H9 (cell line): ENCODE data around the gene PHLPP2. TPM values are rescaled to one million over a fixed set of nuclear protein-coding genes. Genes with fewer than 3 reads are reported as not detected.

Experiments
- DNase-seq: peaks from one replicate; pipeline ENCODE4 v3.0.0-alpha.2; 2017
- H2AFZ ChIP-seq: one replicate; pipeline ENCODE4 v1.6.1; 2013; ENCODE audit warnings: mild to moderate bottlenecking, low read length, control low read depth, moderate library complexity
- H2AK5ac ChIP-seq: 2 replicates; pipeline ENCODE4 v1.6.1; 2013; ENCODE audit warnings: low read length, control low read depth, mixed read lengths; ENCODE audit not compliant: insufficient read length
- H2BK120ac ChIP-seq: one replicate; pipeline ENCODE4 v1.6.1; 2013; ENCODE audit warnings: low read depth, mild to moderate bottlenecking, low read length, control low read depth, inconsistent platforms; ENCODE audit not compliant: poor library complexity, severe bottlenecking
- H2BK12ac ChIP-seq: 2 replicates; pipeline ENCODE4 v1.6.1; 2013; ENCODE audit warnings: low read length, control low read depth, mixed read lengths, low read depth; ENCODE audit not compliant: insufficient read length
- H2BK15ac ChIP-seq: 2 replicates; pipeline ENCODE4 v1.6.1; 2013; ENCODE audit warnings: low read depth, low read length, control low read depth
- H2BK20ac ChIP-seq: one replicate; pipeline ENCODE4 v1.6.1; 2013; ENCODE audit warnings: low read depth, mild to moderate bottlenecking, low read length, control low read depth, inconsistent platforms; ENCODE audit not compliant: poor library complexity, severe bottlenecking
- H2BK5ac ChIP-seq: 2 replicates; pipeline ENCODE4 v1.6.1; 2013; ENCODE audit warnings: low read length, control low read depth, mixed read lengths; ENCODE audit not compliant: insufficient read length
- H3K14ac ChIP-seq: 2 replicates; pipeline ENCODE4 v1.6.1; 2013; ENCODE audit warnings: low read length, control low read depth; ENCODE audit not compliant: insufficient read depth
- H3K18ac ChIP-seq: 2 replicates; pipeline ENCODE4 v1.6.1; 2013; ENCODE audit warnings: low read depth, mild to moderate bottlenecking, mixed read lengths, low read length, control low read depth; ENCODE audit not compliant: insufficient read length
- H3K23ac ChIP-seq: 2 replicates; pipeline ENCODE4 v1.6.1; 2013; ENCODE audit warnings: low read length, control low read depth, mixed read lengths, low read depth; ENCODE audit not compliant: insufficient read length
- H3K23me2 ChIP-seq: 2 replicates; pipeline ENCODE4 v1.6.1; 2013; ENCODE audit warnings: low read depth, mild to moderate bottlenecking, mixed read lengths, low read length, control low read depth; ENCODE audit not compliant: insufficient read length, poor library complexity, severe bottlenecking
- H3K27ac ChIP-seq: 2 replicates; pipeline ENCODE4 v1.5.1; 2013; ENCODE audit warnings: low read length, control low read depth, mixed read lengths, low read depth; ENCODE audit not compliant: insufficient read length
- H3K27me3 ChIP-seq: 2 replicates; pipeline ENCODE4 v1.6.1; 2013; ENCODE audit warnings: low read length, control low read depth, inconsistent platforms; ENCODE audit not compliant: insufficient read depth
- H3K4ac ChIP-seq: 2 replicates; pipeline ENCODE4 v1.6.1; 2013; ENCODE audit warnings: low read depth, mild to moderate bottlenecking, control low read depth, inconsistent platforms, low read length, moderate library complexity
- H3K4me1 ChIP-seq: 2 replicates; pipeline ENCODE4 v1.6.1; 2013; ENCODE audit warnings: low read length, control low read depth, inconsistent platforms; ENCODE audit not compliant: insufficient read depth
- H3K4me2 ChIP-seq: 2 replicates; pipeline ENCODE4 v1.6.1; 2013; ENCODE audit warnings: low read length, control low read depth, mixed read lengths; ENCODE audit not compliant: insufficient read length, insufficient read depth
- H3K56ac ChIP-seq: 2 replicates; pipeline ENCODE4 v1.6.1; 2013; ENCODE audit warnings: low read depth, mild to moderate bottlenecking, mixed read lengths, low read length, control low read depth; ENCODE audit not compliant: insufficient read length
- H3K79me1 ChIP-seq: 2 replicates; pipeline ENCODE4 v1.6.1; 2013; ENCODE audit warnings: low read depth, mild to moderate bottlenecking, moderate library complexity, low read length, control low read depth, inconsistent platforms; ENCODE audit not compliant: insufficient read depth, poor library complexity, severe bottlenecking
- H3K79me2 ChIP-seq: 2 replicates; pipeline ENCODE4 v1.6.1; 2013; ENCODE audit warnings: low read length, control low read depth, inconsistent platforms; ENCODE audit not compliant: insufficient read depth
- H3K9ac ChIP-seq: 2 replicates; pipeline ENCODE4 v1.6.1; 2013; ENCODE audit warnings: low read length, control low read depth, mixed read lengths; ENCODE audit not compliant: insufficient read length; ENCODE audit errors: extremely low read depth
- H3K9me3 ChIP-seq: one replicate; pipeline ENCODE4 v1.6.1; 2013; ENCODE audit warnings: low read depth, low read length, inconsistent platforms; ENCODE audit not compliant: control insufficient read depth
- H3T11ph ChIP-seq: one replicate; pipeline ENCODE4 v1.6.1; 2013; ENCODE audit warnings: mild to moderate bottlenecking, low read length, control low read depth, inconsistent platforms
- H4K20me1 ChIP-seq: one replicate; pipeline ENCODE4 v1.6.1; 2013; ENCODE audit not compliant: control insufficient read depth, insufficient read length, insufficient read depth
- H4K5ac ChIP-seq: 2 replicates; pipeline ENCODE4 v1.6.1; 2013; ENCODE audit warnings: low read depth, mild to moderate bottlenecking, mixed read lengths, low read length, control low read depth; ENCODE audit not compliant: insufficient read length
- H4K8ac ChIP-seq: replicated peaks from 2 replicates; pipeline ENCODE4 v1.6.1; 2013; ENCODE audit warnings: low read length, control low read depth, mixed read lengths, low read depth; ENCODE audit not compliant: insufficient read length
- H4K91ac ChIP-seq: 2 replicates; pipeline ENCODE4 v1.6.1; 2013; ENCODE audit warnings: low read depth, mild to moderate bottlenecking, moderate library complexity, mixed read lengths, low read length, control low read depth; ENCODE audit not compliant: insufficient read length
- H3K27ac Mint-ChIP-seq, 3 experiments: 2 replicates in 2 of 3; 3 replicates in 1 of 3; pipeline ENCODE4 v1.8.0; 2020 to 2021; ENCODE audit warnings: mixed read lengths in 3 of 3, mild to moderate bottlenecking in 1 of 3, moderate library complexity in 1 of 3
- H3K27me3 Mint-ChIP-seq: 2 replicates; pipeline ENCODE4 v1.8.0; 2021; ENCODE audit warnings: low read depth, mild to moderate bottlenecking, moderate library complexity, mixed read lengths
- H3K36me3 Mint-ChIP-seq, 3 experiments: 2 replicates in 2 of 3; 3 replicates in 1 of 3; pipeline ENCODE4 v1.8.0; 2020 to 2021; ENCODE audit warnings: low read depth in 3 of 3, mixed read lengths in 3 of 3; ENCODE audit not compliant: insufficient read depth in 1 of 3
- H3K4me1 Mint-ChIP-seq, 2 experiments: 2 replicates each; pipeline ENCODE4 v1.8.0; 2020; ENCODE audit warnings: mixed read lengths in 2 of 2
- H3K4me3 Mint-ChIP-seq, 2 experiments: 2 replicates in 1 of 2; 3 replicates in 1 of 2; pipeline ENCODE4 v1.8.0; 2020 to 2021; ENCODE audit warnings: mild to moderate bottlenecking in 2 of 2, mixed read lengths in 2 of 2, moderate library complexity in 1 of 2
- H3K9me3 Mint-ChIP-seq, 2 experiments: 2 replicates in 1 of 2; 3 replicates in 1 of 2; pipeline ENCODE4 v1.8.0; 2020; ENCODE audit warnings: mild to moderate bottlenecking in 2 of 2, mixed read lengths in 2 of 2, moderate library complexity in 1 of 2
- CTCF ChIP-seq: fragments of 200-600 bp; sonication (generic); conservative IDR thresholded peaks from 3 replicates; pipeline ENCODE4 v1.8.0; 2021; ENCODE audit warnings: antibody characterized with exemption, mild to moderate bottlenecking
- WGBS: extraction: QIAGEN DNeasy Blood & Tissue Kit; methylation state at CpG from one replicate; pipeline ENCODE4 v1.1.7; 2013; ENCODE audit warnings: missing lambda C conversion rate, low lambda C conversion rate, mixed read lengths; ENCODE audit not compliant: insufficient read length; ENCODE audit errors: extremely low coverage; 5-methylcytosine and 5-hydroxymethylcytosine counted together
- total RNA-seq: library from RNA; stranded (reverse); gene quantifications from 2 replicates; pipeline ENCODE4 v1.2.1, GENCODE V29; 2021

Gene PHLPP2
- total RNA-seq, 1 experiment from 2014 or later, result 23.2 TPM

GRCh38 chr16:71626858-71627213, 97.7 kb downstream of the PHLPP2 start:
- Histone ChIP-seq H3T11ph (no peak overlapping the region), H2BK15ac (no peak overlapping the region), H3K4me1 (peaks cover 3% of the 10 kb centered on the region; the same call in 1 of the 2 replicates), H3K9ac (peak overlapping the region; percentile 84), H3K18ac (peak overlapping the region; percentile 47), H4K91ac (no peak overlapping the region), H3K27ac (no peak overlapping the region), H3K27me3 (no peaks in the 10 kb centered on the region), H3K23me2 (no peaks in the 10 kb centered on the region), H4K8ac (no peak overlapping the region), H3K4ac (no peak overlapping the region), H3K79me2 (no peaks in the 10 kb centered on the region), H4K5ac (no peak overlapping the region), H2AK5ac (no peak overlapping the region), H3K9me3 (no peaks in the 10 kb centered on the region), H3K79me1 (no peaks in the 10 kb centered on the region), H2AFZ (no peak overlapping the region), H2BK12ac (no peak overlapping the region), H3K56ac (no peak overlapping the region), H4K20me1 (no peaks in the 10 kb centered on the region), H3K23ac (no peak overlapping the region), H2BK5ac (no peak overlapping the region), H2BK20ac (no peak overlapping the region), H3K4me2 (peak overlapping the region; percentile 45), H2BK120ac (no peak overlapping the region), H3K14ac (0 out of 2 replicates have a peak overlapping the region, but pooled peaks have one; percentile 95)
- DNase-seq, result peak; percentile 76
- Mint-ChIP-seq H3K27ac (peak overlapping the region in 1 of 3 experiments; percentile 70; a peak in 2 of 7 replicates), H3K4me3 (peak overlapping the region; percentile 87 to 91), H3K27me3 (peaks cover 2% of the 10 kb centered on the region; the same call in 1 of the 2 replicates), H3K9me3 (peaks cover 0 to 3% of the 10 kb centered on the region in 2 experiments; a peak in 2 of 5 replicates), H3K4me1 (peaks cover 16% of the 10 kb centered on the region in 2 experiments), H3K36me3 (peaks cover 10 to 33% (median 26%) of the 10 kb centered on the region in 3 experiments; a peak in 6 of 7 replicates)
- no peak for TF ChIP-seq CTCF
- no CpG with 5 or more reads among the region's 13 CpGs for WGBS
